NCI-H526 (cell line): ENCODE data around the gene TENM4.
A peak's percentile ranks its signal among the peaks of the same experiment; 100 is the strongest.

ENCODE experiments used
- DNase-seq, 2 experiments: peaks; one replicate each; lab custom pipeline; 2025; lab: John Stamatoyannopoulos, UW

TENM4 gene

DNA sequence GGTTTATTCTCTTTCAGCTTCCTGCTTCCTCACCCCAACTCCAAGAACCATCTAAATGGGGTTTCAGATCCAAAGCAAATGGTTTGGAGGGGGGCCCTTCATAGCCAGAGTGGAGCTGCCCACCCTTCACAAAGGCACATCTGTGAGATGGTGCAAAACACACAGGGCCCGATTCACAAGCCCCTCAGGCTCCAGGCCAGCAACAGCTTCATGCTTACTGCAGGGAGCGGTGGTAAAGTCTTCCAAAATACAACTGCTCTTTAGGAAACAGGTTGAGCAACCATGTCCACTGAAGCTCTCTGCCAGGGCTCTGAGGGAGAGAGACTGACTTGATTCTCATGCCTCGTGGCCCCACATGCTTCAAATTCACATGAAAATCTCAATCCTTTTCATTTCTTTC is 653.1 kb downstream of the TENM4 start:
- DNase-seq = no peak

DNA sequence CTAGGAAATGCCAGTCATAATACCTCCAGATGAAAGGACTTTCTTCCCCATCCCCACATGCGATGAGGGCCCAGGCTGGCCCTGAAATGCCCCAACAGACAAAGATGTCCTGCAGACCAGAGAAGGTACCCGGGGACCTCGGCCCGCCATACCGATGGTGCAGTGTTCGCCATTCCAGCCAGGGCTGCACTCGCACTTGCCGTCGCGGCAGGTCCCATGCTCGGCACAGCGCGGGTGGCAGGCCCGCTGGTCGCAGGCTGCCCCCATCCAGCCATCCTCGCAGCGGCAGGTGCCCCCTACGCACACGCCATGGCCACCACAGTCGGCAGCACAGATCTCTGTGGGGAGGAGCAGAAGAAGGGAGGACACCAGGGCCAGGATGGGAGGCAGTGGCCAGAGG is 654.1 kb downstream of the TENM4 start:
- no peak for DNase-seq

DNA sequence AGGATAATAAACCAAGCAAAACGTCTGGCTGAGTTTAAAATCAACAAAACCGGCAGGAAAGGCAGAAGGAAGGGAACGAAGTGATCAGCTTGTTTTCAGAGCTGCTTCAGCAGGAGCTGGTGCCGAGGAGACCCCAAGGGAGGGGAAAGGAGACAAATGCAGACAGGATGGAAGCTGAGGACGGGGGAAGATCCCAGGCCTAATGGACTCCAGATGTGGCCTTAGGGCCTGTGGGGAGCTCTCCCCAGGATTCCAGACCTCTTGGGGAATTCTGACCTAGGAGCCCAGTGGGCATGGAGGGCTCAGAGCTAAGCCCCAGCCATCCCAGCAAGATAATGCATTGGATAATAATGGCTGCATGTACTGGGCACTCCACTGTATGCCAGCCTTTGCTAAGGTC is 654.7 kb downstream of the TENM4 start:
- no peak for DNase-seq

DNA sequence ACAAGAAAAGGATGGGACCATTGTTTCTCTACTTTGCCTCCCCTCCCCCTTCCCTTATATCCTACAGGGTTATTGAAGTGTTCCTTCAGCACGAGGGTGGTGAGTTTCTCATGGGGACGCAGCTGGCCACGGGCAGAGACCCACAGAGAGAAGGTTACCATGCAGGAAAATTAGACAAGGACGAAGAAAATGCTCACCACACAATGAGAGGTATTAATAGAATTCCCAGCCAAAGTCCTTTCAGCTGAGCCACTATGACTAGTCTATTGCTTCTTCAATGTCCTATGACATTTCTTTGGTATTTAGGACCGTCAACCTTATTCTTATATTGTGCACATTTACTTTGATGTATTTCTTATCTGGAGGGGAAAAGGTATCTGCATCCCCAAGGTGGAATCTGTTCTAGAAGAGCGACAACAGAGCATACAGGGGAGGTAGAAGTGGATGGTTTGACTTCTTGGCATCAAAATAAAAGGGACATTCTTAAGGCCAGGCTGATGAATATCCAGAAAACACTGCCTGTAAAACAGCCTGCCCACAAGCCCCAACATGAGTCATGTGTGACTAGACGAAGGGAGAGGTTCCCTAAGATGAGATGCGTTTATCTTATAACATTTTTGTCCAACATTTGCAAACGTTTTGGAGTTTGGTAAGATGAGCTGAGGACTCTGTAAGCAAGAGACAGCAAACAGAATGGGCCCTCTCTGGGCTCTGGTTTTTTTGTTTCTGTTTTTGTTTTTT is 656.3 kb downstream of the TENM4 start:
- no peak for DNase-seq

DNA sequence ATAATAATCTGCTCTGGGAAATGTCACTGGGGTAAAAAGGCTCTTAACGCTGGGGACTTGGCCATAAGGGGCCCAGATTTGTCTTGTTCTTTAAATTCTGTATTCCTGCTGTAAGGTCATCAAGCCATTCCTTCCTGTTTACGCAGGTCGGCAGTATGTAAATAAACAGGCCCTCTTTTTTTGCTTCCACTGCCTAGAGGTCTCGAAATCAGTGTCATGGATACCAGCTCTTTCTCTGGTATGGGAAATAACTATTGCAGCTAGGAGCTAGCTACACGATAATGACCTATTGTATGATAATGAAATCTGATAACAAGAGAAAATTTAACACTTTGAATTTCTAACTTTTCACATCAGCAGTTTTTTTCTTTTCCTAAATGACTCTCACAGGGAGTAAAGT is 657.0 kb downstream of the TENM4 start:
- DNase-seq = no peak

DNA sequence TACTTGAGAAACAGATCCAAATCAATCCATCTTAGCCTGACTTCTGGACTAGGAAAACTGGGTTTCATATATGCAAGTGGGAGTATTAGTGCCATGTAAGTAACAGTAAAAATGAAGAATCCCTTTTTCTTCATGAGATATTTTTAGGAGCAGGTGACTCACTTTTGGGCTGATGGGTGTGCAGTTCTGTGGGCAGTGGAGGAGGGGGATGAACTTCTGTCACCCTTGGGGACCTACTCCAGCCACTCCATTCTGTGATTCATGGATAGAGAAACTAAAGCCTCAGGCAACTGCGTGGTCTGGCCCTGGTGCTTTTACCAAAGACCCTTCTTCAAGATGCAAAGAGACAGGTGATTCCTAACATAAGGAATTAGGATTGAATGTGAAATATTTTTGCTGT is 657.5 kb downstream of the TENM4 start:
- no peak for DNase-seq

DNA sequence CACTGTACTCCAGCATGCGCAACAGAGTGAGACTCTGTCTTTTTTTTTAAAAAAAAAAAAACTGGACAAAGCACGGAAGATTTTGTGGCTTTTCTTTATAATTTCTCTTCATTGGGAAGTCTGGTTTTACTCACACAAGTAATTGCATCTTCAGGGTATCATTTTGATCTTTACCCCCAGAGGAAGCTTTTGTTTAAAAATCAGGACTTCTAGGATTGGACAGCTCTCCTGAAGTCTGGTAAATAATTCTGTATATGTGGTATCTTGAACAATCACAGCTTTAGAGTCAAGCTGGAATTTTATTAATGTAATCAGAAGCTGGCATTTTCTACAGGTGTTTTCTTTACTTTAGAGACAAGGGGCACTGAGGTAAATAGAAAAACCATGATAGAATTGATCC is 658.1 kb downstream of the TENM4 start:
- no peak for DNase-seq

DNA sequence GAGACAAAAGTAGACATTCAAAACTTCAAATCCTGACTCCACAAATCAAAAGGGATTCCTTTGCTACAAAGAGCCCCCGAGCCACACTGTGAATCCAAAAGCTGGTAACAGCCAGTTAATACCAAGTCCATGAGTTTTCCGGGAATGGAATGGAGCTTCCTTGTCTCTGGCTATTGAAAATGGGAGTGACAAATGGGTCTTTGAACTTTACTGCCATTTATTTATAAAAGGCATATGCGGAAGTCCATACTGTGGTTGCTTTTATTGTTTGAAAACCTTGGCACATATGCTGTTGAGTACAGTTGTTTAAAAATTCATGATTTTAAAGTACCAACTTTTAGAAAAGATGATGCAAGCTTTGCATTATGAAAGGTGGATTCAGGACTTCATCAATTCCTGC is 659.9 kb downstream of the TENM4 start:
- no peak for DNase-seq

DNA sequence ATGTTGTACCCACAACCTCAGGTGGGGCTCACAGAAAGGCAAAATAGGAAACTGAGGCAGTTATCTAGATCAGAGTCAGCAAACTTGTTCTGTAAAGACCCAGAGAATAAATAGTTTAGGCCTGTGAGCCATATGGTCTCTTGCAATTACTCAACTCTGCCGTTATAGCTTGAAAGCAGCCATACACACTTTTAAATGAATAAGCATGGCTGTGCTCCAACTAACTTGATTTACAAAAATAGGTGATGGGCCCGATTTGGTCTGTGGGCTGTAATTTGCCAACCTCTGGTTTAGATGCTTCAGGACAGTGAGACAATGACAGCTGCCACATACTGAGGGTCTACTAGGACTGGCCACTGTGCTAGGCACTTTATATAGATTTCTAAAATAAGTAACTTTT is 667.3 kb downstream of the TENM4 start:
- DNase-seq = no peak

DNA sequence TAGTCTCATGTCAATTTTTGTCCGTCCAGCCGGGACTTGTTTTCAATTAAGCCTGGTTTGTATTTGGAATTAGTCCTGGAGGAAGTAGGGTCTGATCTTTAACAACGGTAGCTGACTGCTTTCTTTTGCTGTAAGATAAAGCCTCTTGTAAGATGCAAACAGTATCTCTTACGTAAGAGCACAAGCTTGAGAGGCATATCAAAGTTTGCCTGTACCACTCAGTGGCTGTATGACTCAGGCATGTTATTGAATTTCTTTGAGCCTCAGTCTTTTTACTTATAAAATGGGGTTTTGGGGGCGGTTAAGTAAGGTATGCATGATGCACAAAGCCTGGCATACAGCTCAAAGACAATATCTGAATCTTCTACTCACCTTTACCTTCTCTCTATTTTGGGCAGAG is 667.8 kb downstream of the TENM4 start:
- DNase-seq = no peak

DNA sequence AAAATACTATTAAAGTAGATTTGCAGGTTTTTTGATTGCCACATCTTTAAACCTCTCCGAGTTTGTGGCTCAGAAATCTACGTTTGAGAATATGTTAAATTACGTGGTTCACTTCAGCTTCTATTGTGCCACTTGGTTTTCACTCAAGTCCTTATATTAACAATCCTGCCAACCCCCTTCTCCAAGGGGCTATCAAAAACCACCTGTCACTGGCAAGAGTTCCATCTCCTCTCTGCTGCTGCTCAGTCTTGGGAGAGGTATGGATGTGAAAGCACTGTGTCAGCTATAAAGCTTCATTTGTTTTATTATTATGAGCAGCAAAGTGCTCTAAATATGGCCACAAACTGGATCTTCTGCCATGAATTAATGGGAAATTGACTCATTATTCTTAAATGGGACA is 668.6 kb downstream of the TENM4 start:
- DNase-seq = no peak

DNA sequence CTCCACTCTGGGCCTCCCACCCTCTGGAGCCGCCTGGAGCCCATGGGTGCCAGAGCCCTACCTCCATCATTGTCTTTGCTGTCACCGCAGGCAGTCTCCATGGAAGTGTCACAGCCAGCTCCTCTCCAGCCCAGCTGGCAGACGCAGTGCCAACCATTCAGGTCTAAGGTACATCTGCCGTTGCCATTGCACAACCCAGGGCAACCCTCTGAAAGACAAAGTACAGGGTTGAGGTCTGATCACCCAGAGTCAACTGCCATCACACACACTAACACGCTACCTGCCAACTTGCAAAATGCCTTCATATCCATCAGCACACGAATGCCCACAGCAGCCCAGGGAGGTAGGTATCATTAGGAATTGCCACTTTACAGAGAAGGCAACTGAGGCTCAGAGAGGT is 669.9 kb downstream of the TENM4 start:
- no peak for DNase-seq

DNA sequence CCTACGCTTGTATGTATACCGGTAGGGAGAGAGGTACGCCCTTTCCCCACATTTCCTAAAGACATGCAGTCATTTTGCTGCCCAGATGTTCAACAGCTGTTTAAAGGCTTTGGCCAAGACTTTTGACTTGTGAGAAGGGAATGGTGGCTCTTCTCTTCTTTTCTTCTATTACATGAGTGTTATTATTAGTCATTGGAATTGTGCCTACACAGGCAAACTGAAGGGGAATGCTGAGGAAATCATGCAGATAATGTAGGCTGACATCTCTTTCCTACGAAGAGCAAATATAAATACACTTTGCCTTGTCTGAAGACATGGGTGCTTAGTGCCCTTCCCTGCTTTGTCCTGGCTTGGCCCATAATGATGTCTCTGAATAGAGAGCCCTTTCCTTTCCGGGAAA is 671.9 kb downstream of the TENM4 start:
- no peak for DNase-seq

DNA sequence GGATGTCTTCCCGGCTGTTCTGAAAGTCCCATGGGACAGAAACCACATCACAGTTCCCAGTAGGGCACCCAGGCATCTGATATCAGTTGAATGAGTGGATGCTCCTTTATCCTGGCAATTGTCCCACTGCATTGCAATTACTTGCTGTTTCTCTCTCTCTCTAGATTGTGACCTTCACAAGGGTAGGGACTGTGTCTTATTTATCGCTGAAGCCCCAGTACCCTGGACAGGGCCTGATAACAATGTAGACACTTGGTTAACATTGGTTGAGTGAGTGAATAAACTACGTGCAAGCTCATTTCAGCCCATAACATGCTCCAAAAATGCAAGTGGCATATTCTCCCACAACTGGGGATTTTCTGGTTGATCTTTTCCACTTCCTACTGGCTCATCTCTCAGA is 672.5 kb downstream of the TENM4 start:
- no peak for DNase-seq

DNA sequence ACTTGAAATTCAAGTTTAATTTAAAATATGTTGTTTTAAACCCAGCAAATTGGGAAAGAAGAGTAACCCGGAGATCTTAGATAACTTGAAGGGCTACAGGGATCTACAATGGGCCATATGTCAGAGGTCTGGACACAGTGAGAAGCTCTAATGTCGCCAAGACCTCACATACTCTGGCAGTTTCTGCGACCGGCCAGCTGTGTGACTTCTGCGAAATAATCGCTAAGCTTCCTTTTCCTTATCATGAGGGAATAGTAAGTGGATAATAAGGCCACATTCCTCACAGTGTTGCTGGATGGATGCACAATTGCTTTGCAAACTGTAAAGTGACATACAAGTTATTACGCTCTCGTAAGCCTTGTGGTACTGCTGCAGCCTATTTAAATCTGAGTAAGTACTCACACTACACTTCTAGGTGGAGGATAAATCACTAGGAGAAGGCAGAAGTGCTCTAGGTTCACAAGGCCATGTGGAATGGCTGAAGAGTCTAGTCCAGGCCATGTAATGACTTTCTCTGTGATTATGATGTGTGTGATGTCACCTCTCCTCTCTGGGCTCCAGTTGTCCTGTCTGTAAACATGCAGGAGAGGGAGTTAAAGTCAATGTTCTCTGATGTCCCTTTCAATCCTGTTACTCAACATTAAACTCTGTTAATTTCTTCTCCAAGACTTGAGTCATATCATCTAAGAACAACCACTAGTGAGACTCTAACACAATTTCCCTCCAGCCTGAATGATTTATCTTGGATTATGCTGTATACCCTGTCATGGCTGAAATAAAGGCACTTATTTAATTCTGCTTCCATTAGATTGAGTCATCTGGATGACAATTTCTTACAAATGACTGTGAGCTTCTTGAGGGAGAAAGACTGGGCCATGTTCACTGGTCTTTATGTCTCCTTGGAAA is 673.5 kb downstream of the TENM4 start:
- DNase-seq = no peak

DNA sequence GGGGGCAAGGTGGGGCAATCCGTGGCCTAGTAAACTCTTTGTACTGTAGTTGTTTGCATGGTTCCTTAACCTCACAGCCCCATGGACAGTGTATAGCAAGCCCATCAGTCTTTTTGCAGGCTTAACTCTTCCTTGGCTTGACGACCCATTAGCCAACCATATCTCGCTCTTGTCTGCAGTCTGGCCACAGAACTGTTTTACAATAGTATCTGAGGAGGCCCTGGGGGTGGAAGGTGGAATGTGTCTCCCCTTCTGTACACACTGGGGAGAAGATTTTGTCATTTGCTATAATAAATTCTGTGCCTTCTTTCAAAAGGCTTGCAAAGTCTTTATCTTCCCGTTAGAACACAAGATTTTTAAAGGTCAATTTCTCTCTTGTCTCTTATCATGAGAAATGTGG is 675.9 kb downstream of the TENM4 start:
- DNase-seq = no peak

DNA sequence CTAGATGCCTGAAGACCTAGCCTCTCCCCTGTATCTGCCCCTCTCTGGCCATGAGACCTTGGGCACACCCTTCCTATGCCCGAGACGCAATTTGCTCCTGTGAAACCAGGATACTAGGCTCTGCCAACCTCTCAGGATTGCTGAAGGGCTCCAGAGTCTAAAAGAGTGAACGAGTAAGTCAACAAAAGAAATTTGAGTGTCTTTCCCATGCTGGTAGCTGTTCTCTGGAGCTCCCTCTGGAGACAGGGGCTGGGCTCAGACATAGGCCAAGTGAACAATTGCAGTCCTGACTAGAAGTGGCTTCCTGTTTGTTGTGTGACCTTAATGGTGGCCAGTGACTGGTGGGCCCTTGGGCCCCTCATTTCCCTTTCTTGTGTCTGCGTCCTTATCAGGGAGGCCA is 677.2 kb downstream of the TENM4 start:
- no peak for DNase-seq

DNA sequence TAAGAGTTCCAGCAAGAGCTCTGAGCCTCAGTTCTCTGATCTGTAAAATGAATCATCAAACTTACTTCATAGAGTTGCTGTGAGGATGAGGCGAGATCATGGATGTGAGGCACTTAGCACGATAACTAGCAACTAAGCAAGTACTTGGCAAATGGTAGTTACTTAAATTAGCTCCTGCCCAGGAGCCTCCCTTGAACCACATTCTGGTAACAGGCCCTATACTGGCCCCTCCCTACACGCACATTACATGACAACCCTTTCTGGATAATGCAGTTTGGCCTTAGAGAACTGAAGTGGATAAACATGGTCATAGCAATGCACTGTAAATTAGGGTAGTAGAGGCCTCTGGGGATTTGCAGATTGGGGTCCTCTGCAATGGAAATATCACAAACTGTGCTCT is 678.7 kb downstream of the TENM4 start:
- DNase-seq = no peak

DNA sequence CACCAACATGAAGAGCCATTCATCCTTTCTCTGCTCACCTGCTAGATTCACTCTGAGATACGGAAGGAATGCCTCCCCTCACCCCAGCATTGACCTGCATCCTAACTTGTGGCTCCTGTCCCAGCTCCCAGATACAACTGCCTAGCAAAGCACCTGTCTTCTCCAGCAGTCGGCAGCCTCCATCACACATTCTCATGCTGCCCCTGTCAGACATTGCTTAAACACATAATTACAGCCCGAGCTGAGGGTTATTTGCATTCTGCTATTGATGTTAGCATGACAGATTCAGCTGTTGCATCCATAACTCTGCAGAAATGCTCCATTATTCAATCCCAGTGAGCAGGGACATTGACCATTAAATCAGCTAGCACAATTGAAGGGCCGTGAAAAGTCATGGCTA is 681.8 kb downstream of the TENM4 start:
- DNase-seq = peak; percentile 78 to 81

DNA sequence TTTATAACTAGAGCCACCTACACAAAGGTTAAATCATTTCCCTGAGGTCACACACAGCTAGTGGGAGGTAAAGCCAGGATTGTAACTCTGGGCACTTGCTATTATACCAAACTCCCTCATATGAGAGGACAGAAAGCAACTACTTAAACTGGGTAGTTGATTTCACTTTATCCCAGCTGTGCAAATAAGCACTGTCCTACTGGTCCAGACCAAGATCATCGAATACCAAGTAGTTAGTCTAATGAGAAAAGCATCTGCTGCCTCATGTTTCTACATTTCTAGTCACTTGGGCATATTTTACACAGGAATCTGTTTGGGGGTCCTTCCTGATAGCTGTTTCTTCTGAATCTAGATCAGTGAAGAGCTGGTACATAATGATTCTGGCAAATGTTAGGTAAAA is 687.5 kb downstream of the TENM4 start:
- no peak for DNase-seq

DNA sequence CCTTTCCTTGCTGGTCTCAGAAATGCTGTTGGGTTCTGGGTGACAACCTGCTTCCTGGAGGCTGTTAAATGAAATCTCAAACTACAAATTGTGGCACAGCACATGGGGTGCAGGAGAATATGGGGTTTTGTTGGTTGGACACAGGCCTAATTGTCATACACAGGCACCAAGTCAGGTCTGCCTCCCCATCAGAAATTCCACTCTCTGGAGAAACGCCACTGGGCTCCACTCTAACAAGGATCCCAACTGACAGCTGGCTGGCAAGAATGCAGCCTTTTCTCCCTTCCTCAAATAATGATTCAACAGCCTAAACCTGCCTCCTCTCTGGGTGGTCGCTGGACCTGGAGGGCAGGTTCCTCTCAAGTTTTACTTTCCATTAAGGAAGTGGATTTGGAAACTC is 688.3 kb downstream of the TENM4 start:
- DNase-seq = no peak

DNA sequence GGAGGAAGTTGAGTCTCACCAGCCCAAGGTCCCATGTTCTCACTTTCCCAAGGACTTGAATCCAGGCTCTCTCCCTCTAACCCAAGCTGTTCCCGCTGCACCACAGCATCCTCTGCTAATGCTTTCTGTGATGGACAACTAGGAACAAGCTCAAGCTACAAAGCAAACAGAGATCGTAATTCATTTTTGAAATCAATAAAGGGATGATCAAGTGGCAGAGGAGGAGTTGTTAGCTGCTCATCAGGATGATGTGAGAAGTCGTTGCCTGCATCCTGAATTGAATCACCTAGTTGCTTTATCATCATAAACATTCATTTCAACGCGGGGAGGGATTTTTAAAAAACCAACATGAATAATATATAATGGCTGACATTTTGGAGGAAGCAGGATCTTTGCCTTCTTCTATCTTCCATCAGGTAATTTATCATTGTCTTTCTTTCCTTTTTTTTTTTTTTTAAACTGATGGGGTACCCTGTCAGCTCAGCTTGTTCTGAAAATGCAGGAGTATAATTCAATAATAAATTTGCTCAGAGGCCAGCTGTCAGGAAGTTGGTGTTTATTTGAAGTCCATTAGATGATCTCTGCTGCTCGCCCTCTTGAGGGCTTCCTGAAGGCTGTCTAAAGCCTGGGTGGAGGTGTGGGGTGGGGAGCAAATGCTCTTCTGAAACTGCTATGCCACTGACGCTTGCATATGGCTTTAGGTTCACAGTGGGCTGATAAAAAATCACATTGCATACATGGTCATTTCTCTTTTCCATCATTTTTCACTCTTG is 691.7 kb downstream of the TENM4 start:
- DNase-seq = no peak

DNA sequence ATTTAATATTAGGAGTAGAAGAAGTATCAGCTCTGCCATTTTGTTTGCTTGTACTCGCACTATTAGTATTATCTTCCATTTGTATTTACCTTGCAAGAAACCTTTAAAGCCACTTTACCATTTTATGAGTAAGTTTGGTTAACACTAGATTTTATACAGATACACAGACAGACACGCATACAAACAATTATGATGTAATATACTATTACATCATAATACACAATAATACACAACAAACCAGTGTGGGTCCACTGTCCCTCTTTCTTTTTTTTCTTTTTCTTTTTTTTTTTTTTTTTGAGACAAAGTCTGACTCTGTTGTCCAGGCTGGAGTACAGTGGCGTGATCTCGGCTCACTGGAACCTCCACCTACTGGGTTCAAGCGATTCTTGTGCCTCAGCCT is 695.9 kb downstream of the TENM4 start:
- DNase-seq = no peak
